ENCODE measurements around the gene SALL4.
A peak's percentile ranks its signal among the peaks of the same experiment; 100 is the strongest.
"Not testable (repeated sequence)": the region's sequence is repeated elsewhere in the genome, so short reads cannot be mapped to it uniquely, and the experiment has no call there.

The SALL4 gene

DNA sequence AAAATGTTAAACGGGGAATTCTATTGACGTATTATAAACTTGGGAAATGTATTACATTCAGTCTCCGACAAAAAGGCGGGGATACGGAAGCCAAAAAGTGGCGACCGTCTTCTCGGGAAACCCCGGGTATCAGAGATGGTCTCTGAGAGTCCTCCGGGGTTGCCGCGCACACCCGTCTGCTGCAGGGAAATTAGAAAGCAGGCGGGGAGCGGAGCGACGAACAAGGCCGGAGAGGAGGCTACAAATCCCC lies 1.5 kb downstream of the SALL4 start:
- peaks cover 12% of the 10 kb centered on the region for H3K36me3 ChIP-seq (ENCODE audit: control insufficient read depth, low read depth, low read length)
- H3K4me3 ChIP-seq (ENCODE audit: low read length) = peak overlapping the region; percentile 95
- H3K9me3 ChIP-seq (ENCODE audit: control insufficient read depth, low read depth, low read length) = no peaks in the 10 kb centered on the region
- no peaks in the 10 kb centered on the region for H3K27me3 ChIP-seq (ENCODE audit: control insufficient read depth, insufficient read depth, low read length)
- peak overlapping the region; percentile 99 for H3K9ac ChIP-seq (ENCODE audit: low read length)
- H3K27ac ChIP-seq (ENCODE audit: low read length) = peak overlapping the region; percentile 95
- peaks cover 39% of the 10 kb centered on the region for H3K4me1 ChIP-seq (ENCODE audit: control insufficient read depth, low read depth, low read length)

DNA sequence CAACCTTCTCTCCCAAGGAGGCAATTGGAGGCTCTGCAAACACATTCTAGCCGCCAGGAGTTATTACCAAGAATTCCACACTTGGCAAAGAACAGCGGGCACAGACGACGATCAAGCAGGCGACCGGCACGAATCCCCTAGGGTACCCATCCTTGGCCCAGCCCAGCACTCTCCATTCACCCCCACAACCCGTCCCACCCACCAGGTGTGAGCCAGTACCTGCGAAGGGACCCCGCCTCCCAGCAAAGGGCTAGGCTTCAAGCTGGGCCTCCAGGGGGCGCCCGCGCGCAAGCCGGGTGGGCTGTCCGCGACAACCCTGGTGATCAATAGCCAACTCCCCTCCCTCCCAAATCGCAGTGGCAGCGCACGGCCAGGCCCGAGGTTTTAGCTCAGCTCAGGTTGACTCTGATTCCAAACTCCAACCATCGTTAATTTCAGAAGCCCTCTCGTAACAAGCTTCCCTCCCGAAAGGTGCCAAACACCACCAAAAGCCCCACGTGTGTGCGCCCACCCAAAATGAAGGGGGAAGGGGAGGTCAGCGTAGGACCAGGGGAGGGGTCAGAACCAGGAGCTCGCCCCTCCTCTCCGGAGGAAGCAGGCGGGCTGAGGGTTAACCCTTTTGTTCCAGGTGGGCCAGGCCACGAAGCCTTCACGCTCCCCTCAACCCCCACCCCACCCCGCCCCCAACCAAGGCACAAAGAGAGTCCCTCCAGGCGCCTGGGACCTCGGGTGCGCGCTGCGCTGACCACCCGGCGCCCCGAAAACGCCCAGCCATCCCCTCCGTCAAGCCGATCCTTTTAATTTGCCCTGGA lies 2.1 kb downstream of the SALL4 start:
- peak overlapping the region; percentile 95 for H3K4me3 ChIP-seq (ENCODE audit: low read length)
- H3K36me3 ChIP-seq (ENCODE audit: control insufficient read depth, low read depth, low read length) = peaks cover 16% of the 10 kb centered on the region
- H3K27ac ChIP-seq (ENCODE audit: low read length) = peak overlapping the region; percentile 95
- no peaks in the 10 kb centered on the region for H3K9me3 ChIP-seq (ENCODE audit: control insufficient read depth, low read depth, low read length)
- peak overlapping the region; percentile 99 for H3K9ac ChIP-seq (ENCODE audit: low read length)
- no peaks in the 10 kb centered on the region for H3K27me3 ChIP-seq (ENCODE audit: control insufficient read depth, insufficient read depth, low read length)
- H3K4me1 ChIP-seq (ENCODE audit: control insufficient read depth, low read depth, low read length) = peaks cover 44% of the 10 kb centered on the region

DNA sequence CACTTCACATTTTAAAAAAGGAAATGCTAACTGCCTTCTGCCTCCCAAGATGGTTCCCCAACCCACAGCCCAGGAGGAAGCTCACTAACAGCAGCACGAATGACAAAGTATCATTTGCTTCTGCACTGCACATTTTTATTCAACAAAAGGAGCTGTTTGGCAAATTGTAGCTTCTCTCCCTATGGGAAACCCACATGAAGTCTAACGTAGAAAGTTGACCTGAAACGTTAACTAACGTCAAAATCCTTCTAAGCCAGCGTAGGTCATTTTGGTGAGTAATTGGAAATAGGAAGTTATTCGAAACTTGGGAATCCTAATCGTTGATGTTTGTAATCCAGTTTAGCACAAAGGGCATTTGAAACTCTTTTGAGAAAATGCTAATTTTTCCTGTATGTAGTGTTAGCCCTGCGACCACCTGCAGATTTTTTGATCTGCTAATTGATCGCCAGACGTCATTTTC lies 2.9 kb downstream of the SALL4 start:
- Histone ChIP-seq H3K4me1 (ENCODE audit: control insufficient read depth, low read depth, low read length) (peaks cover 51% of the 10 kb centered on the region), H3K9me3 (ENCODE audit: control insufficient read depth, low read depth, low read length) (no peaks in the 10 kb centered on the region), H3K27me3 (ENCODE audit: control insufficient read depth, insufficient read depth, low read length) (no peaks in the 10 kb centered on the region), H3K4me3 (ENCODE audit: low read length) (peak overlapping the region; percentile 95), H3K36me3 (ENCODE audit: control insufficient read depth, low read depth, low read length) (peaks cover 21% of the 10 kb centered on the region), H3K27ac (ENCODE audit: low read length) (peak overlapping the region; percentile 95), H3K9ac (ENCODE audit: low read length) (peak overlapping the region; percentile 99)

DNA sequence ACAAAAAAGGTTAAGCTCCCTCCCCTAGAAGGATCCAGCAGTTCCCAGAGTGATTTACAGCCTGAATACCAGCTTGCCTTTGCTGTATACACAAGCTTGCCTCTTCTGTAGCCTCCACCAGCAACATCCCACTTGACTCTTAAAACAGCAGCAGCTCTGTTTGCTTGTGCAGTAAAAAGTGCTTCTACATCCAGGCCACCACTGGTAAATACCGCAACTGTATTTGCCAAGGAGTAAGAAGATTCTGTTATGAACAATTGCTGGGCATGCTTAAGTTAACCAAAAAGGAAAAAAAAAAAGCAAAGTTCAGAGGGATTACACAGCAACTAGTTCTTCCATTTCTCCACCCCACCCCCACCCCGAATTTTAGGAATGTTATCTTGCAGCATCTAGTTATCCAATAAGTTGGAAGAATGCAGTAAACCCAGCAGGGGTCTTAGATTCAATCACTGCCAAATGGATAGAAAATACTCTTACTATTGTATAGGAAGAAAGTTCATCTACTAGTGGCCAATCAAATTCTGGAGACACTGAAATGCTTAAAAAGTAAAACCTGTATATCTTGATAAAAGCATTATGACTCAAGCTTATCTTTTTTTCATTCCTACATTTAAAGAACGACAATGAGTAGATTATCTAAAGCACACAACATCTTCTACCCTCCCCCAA lies 4.8 kb downstream of the SALL4 start:
- H3K27me3 ChIP-seq (ENCODE audit: control insufficient read depth, insufficient read depth, low read length) = no peaks in the 10 kb centered on the region
- H3K4me1 ChIP-seq (ENCODE audit: control insufficient read depth, low read depth, low read length) = peaks cover 50% of the 10 kb centered on the region
- peak overlapping the region; percentile 95 for H3K4me3 ChIP-seq (ENCODE audit: low read length)
- H3K9me3 ChIP-seq (ENCODE audit: control insufficient read depth, low read depth, low read length) = no peaks in the 10 kb centered on the region
- peak overlapping the region; percentile 99 for H3K9ac ChIP-seq (ENCODE audit: low read length)
- H3K27ac ChIP-seq (ENCODE audit: low read length) = peak overlapping the region; percentile 38
- peaks cover 32% of the 10 kb centered on the region for H3K36me3 ChIP-seq (ENCODE audit: control insufficient read depth, low read depth, low read length)

DNA sequence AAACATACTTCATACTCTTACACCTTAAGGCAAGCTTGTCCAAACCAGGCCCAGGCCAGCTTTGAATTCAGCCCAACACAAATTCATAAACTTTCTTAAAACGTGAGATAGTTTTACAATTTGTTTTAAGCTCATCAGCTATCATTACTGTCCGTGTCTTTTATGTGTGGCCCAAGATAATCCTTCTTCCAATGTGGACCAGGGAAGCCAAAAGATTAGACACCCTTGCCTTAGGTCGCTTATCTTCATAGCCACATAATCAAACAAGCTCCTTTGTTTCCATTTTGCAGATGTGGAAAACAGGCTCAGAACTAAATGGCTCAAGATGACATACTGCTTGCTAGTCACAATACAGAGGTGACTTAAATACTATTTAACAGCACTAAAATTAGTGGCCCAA lies 6.0 kb downstream of the SALL4 start:
- Histone ChIP-seq H3K9me3 (ENCODE audit: control insufficient read depth, low read depth, low read length) (no peaks in the 10 kb centered on the region), H3K27me3 (ENCODE audit: control insufficient read depth, insufficient read depth, low read length) (no peaks in the 10 kb centered on the region), H3K4me1 (ENCODE audit: control insufficient read depth, low read depth, low read length) (peaks cover 50% of the 10 kb centered on the region), H3K27ac (ENCODE audit: low read length) (no peak overlapping the region), H3K4me3 (ENCODE audit: low read length) (peak overlapping the region; percentile 95), H3K9ac (ENCODE audit: low read length) (no peak overlapping the region), H3K36me3 (ENCODE audit: control insufficient read depth, low read depth, low read length) (peaks cover 43% of the 10 kb centered on the region)

DNA sequence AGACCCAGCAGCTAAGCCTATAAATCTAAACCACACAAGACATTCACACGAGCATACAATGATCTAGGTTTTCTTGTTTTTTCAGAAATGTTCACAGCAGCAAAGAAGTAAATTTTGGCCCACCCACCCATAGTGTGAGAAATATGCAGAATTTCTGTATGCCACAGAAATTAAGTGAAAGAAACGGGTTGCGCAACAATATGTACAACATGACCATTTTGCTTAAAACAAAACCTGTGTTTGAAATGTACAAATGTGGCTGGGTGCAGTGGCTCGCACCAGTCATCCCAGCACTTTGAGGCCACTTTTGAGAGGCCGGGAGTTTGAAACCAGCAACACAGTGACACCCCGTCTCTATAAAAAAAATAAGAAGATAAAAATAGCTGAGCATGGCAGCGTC lies 9.4 kb downstream of the SALL4 start:
- peaks cover 77% of the 10 kb centered on the region for H3K36me3 ChIP-seq (ENCODE audit: control insufficient read depth, low read depth, low read length)
- no peak overlapping the region for H3K27ac ChIP-seq (ENCODE audit: low read length)
- no peak overlapping the region for H3K4me3 ChIP-seq (ENCODE audit: low read length)
- peaks cover 36% of the 10 kb centered on the region for H3K4me1 ChIP-seq (ENCODE audit: control insufficient read depth, low read depth, low read length)
- no peak overlapping the region for H3K9ac ChIP-seq (ENCODE audit: low read length)
- H3K9me3 ChIP-seq (ENCODE audit: control insufficient read depth, low read depth, low read length) = no peaks in the 10 kb centered on the region
- no peaks in the 10 kb centered on the region for H3K27me3 ChIP-seq (ENCODE audit: control insufficient read depth, insufficient read depth, low read length)

DNA sequence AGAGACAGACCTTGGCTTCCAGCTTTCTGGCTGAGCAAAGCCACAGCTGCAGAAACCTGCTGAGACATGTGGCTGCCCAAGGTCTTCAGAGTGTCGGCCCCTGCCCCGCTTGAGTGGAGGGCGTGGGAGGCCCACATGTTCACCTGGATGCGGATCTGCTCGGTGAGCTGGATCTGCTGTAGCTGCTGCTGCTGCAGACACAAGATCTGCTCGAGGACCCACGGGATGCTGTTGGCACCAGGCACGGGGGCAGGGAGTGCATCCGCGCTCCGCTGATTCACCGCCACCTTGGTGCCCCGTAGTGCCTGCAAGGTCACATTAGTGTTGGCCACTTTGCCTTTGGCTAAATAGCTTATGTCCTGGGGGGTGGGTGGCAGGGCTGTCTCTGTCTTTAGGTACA lies 10.7 kb downstream of the SALL4 start:
- H3K4me3 ChIP-seq (ENCODE audit: low read length) = no peak overlapping the region
- no peaks in the 10 kb centered on the region for H3K9me3 ChIP-seq (ENCODE audit: control insufficient read depth, low read depth, low read length)
- no peak overlapping the region for H3K27ac ChIP-seq (ENCODE audit: low read length)
- no peak overlapping the region for H3K9ac ChIP-seq (ENCODE audit: low read length)
- H3K36me3 ChIP-seq (ENCODE audit: control insufficient read depth, low read depth, low read length) = peaks cover 83% of the 10 kb centered on the region
- no peaks in the 10 kb centered on the region for H3K27me3 ChIP-seq (ENCODE audit: control insufficient read depth, insufficient read depth, low read length)
- peaks cover 23% of the 10 kb centered on the region for H3K4me1 ChIP-seq (ENCODE audit: control insufficient read depth, low read depth, low read length)

DNA sequence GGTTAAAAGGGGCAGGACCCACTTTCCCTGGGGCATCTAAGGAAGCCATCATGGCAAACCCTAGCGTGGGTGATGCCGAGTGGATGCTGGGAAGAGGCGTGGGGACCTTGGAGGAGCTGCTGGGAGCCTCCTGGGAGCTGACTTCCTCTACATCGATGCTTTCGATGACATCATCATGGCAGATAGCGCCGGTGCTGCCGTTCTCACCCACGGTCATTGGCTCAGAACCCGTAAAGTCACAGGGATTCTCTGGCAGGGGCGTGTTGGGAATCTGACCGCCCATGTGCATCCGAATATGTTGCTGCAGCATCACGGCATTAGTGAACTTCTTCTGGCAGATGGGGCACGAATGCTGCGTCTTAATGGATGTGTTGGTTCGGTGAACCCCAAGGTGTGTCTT lies 12.1 kb downstream of the SALL4 start:
- H3K9me3 ChIP-seq (ENCODE audit: control insufficient read depth, low read depth, low read length) = no peaks in the 10 kb centered on the region
- peaks cover 88% of the 10 kb centered on the region for H3K36me3 ChIP-seq (ENCODE audit: control insufficient read depth, low read depth, low read length)
- H3K27me3 ChIP-seq (ENCODE audit: control insufficient read depth, insufficient read depth, low read length) = no peaks in the 10 kb centered on the region
- H3K4me1 ChIP-seq (ENCODE audit: control insufficient read depth, low read depth, low read length) = peaks cover 12% of the 10 kb centered on the region
- no peak overlapping the region for H3K27ac ChIP-seq (ENCODE audit: low read length)
- H3K4me3 ChIP-seq (ENCODE audit: low read length) = no peak overlapping the region
- H3K9ac ChIP-seq (ENCODE audit: low read length) = no peak overlapping the region

DNA sequence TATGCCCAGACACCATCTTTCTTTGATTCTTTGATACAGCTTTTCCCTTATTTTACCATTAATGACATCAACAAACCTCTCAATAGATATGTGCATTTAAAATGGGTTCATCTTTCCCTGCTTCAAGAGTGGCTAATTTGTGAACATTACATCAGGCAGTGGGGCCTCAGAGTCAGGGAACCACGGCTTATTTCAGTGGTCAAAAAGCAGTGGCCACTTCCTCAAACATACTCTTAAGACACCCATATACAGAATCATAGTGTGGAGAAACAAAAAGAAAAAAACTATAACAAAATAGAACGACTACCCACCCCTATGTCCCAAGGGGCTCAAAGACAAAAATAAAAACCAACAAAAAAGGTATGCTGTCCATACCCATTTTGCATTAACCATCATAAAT lies 12.9 kb downstream of the SALL4 start:
- Histone ChIP-seq H3K4me1 (ENCODE audit: control insufficient read depth, low read depth, low read length) (peaks cover 5% of the 10 kb centered on the region), H3K4me3 (ENCODE audit: low read length) (no peak overlapping the region), H3K36me3 (ENCODE audit: control insufficient read depth, low read depth, low read length) (peaks cover 91% of the 10 kb centered on the region), H3K9me3 (ENCODE audit: control insufficient read depth, low read depth, low read length) (no peaks in the 10 kb centered on the region), H3K9ac (ENCODE audit: low read length) (no peak overlapping the region), H3K27ac (ENCODE audit: low read length) (no peak overlapping the region), H3K27me3 (ENCODE audit: control insufficient read depth, insufficient read depth, low read length) (no peaks in the 10 kb centered on the region)

DNA sequence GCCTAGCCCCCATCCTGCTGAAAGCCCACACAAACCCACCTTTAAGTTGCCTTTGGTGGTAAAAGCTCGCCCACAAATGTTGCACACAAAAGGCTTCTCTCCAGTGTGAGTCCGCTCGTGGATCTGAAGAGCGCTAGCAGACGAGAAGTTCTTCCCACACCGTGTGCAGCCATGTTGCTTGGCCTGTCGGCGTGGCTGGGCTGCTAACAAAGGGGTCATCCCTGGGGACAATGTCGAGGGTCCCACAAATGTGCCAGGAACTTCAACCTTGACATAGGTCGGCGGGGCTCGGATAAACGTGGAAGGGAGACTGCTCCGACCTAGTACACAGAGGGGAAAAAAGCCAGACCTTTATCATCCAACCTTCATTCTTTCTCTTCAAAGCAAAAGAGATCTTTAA lies 13.5 kb downstream of the SALL4 start:
- peaks cover 2% of the 10 kb centered on the region for H3K4me1 ChIP-seq (ENCODE audit: control insufficient read depth, low read depth, low read length)
- peaks cover 95% of the 10 kb centered on the region for H3K36me3 ChIP-seq (ENCODE audit: control insufficient read depth, low read depth, low read length)
- no peaks in the 10 kb centered on the region for H3K9me3 ChIP-seq (ENCODE audit: control insufficient read depth, low read depth, low read length)
- no peaks in the 10 kb centered on the region for H3K27me3 ChIP-seq (ENCODE audit: control insufficient read depth, insufficient read depth, low read length)
- H3K27ac ChIP-seq (ENCODE audit: low read length) = no peak overlapping the region
- no peak overlapping the region for H3K4me3 ChIP-seq (ENCODE audit: low read length)
- H3K9ac ChIP-seq (ENCODE audit: low read length) = no peak overlapping the region

DNA sequence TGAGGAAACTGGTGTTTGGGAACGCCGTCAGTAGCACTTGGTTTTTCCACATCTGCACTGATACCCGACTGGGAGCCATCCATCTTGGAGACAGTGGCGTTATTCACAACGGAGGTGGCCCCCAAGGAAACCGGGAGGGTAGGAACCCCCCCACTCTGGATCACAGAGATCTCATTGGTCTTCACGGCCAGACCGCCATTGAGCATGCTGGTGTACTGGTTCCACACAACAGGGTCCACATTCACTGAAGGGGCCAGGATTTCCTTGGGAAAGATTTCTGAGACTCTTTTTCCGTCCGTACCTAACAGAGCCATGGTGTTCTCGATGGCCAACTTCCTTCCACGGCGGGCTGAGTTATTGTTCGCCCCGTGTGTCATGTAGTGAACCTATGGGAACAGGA lies 18.0 kb downstream of the SALL4 start:
- no peaks in the 10 kb centered on the region for H3K4me1 ChIP-seq (ENCODE audit: control insufficient read depth, low read depth, low read length)
- no peaks in the 10 kb centered on the region for H3K9me3 ChIP-seq (ENCODE audit: control insufficient read depth, low read depth, low read length)
- no peak overlapping the region for H3K4me3 ChIP-seq (ENCODE audit: low read length)
- no peak overlapping the region for H3K27ac ChIP-seq (ENCODE audit: low read length)
- H3K27me3 ChIP-seq (ENCODE audit: control insufficient read depth, insufficient read depth, low read length) = no peaks in the 10 kb centered on the region
- H3K36me3 ChIP-seq (ENCODE audit: control insufficient read depth, low read depth, low read length) = peaks cover 89% of the 10 kb centered on the region
- no peak overlapping the region for H3K9ac ChIP-seq (ENCODE audit: low read length)

DNA sequence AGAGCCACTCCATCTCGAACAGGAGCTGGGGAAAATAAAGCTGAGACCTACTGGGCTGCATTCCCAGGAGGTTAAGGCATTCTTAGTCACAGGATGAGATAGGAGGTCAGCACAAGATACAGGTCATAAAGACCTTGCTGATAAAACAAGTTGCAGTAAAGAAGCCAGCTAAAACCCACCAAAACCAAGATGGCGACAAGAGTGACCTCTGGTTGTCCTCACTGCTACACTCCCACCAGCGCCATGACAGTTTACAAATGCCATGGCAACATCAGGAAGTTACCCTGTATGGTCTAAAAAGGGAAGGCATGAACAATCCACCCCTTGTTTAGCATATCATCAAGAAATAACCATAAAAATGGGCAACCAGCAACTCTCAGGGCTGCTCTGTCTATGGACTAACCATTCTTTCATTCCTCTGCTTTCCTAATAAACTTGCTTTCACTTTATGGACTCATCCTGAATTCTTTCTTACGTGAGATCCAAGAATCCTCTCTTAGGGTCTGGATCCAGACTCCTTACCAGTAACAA lies 24.0 kb downstream of the SALL4 start:
- not testable (repeated sequence) for H3K27ac ChIP-seq (ENCODE audit: low read length); H3K4me3 ChIP-seq (ENCODE audit: low read length); H3K27me3 ChIP-seq (ENCODE audit: control insufficient read depth, insufficient read depth, low read length); H3K4me1 ChIP-seq (ENCODE audit: control insufficient read depth, low read depth, low read length); H3K9me3 ChIP-seq (ENCODE audit: control insufficient read depth, low read depth, low read length); H3K9ac ChIP-seq (ENCODE audit: low read length)
- H3K36me3 ChIP-seq (ENCODE audit: control insufficient read depth, low read depth, low read length) = peaks cover 29% of the 10 kb centered on the region

Measured in iPS-18a (cell line).